MCF 10A (cell line): ENCODE results near the gene ATP1B3. TPM values are rescaled to one million over a fixed set of nuclear protein-coding genes. Genes with fewer than 3 reads are reported as not detected.
A peak's percentile ranks its signal among the peaks of the same experiment; 100 is the strongest.

Source experiments
- BruUV-seq: library from RNA; stranded (reverse); fragments of 400-500 nt; replicated peaks from 2 replicates; lab custom pipeline; 2021; lab: Mats Ljungman, UMichigan
- CTCF ChIA-PET: fragments of 300-600 bp; sonication (Branson Sonifier 250); formaldehyde crosslinking; extraction: SDS; loops from one replicate; lab custom pipeline; 2021; ENCODE audit warnings: antibody characterized with exemption, inconsistent platforms; lab: Yijun Ruan, JAX
- POLR2A ChIA-PET: fragments of 300-600, 350-650 bp; sonication (Branson Sonifier 250); formaldehyde crosslinking; extraction: SDS; loops from one replicate; lab custom pipeline; 2020; ENCODE audit warnings: antibody characterized with exemption, inconsistent platforms; lab: Yijun Ruan, JAX
- DNase-seq: peaks from one replicate; pipeline ENCODE4 v3.0.0-alpha.2; 2018; ENCODE audit not compliant: unreplicated experiment
- H3K27ac Mint-ChIP-seq: one replicate; pipeline ENCODE4 v1.8.0; 2022; ENCODE audit warnings: mild to moderate bottlenecking, low read depth, mixed read lengths; ENCODE audit not compliant: unreplicated experiment
- H3K27me3 Mint-ChIP-seq: one replicate; pipeline ENCODE4 v1.8.0; 2022; ENCODE audit warnings: mixed read lengths; ENCODE audit not compliant: insufficient read depth, unreplicated experiment
- H3K36me3 Mint-ChIP-seq: one replicate; pipeline ENCODE4 v1.8.0; 2022; ENCODE audit warnings: mild to moderate bottlenecking, moderate library complexity, mixed read lengths; ENCODE audit not compliant: insufficient read depth, unreplicated experiment
- H3K4me1 Mint-ChIP-seq: one replicate; pipeline ENCODE4 v1.8.0; 2022; ENCODE audit warnings: mixed read lengths; ENCODE audit not compliant: insufficient read depth, unreplicated experiment
- H3K4me3 Mint-ChIP-seq: one replicate; pipeline ENCODE4 v1.8.0; 2022; ENCODE audit warnings: mild to moderate bottlenecking, moderate library complexity, mixed read lengths; ENCODE audit not compliant: unreplicated experiment
- H3K9me3 Mint-ChIP-seq: one replicate; pipeline ENCODE4 v1.8.0; 2022; ENCODE audit warnings: mixed read lengths; ENCODE audit not compliant: unreplicated experiment
- intact Hi-C: fragments of 100-400 bp; cut with micrococcal nuclease; formaldehyde crosslinking; loops from 2 replicates; pipeline ENCODE4 v1.14.1; 2022
- total RNA-seq: library from RNA; stranded (reverse); gene quantifications from 2 replicates; pipeline ENCODE4 v1.2.3, GENCODE V29; 2022
- TF ChIP-seq, protein P1 (sequence below): fragments of 200-600 bp; IDR thresholded peaks from one replicate; pipeline ENCODE4 v1.8.0; 2022; ENCODE audit warnings: antibody characterized with exemption, mild to moderate bottlenecking; ENCODE audit not compliant: unreplicated experiment

The ATP1B3 gene
- total RNA-seq, 1 experiment from 2014 or later: 99.9 TPM

DNA sequence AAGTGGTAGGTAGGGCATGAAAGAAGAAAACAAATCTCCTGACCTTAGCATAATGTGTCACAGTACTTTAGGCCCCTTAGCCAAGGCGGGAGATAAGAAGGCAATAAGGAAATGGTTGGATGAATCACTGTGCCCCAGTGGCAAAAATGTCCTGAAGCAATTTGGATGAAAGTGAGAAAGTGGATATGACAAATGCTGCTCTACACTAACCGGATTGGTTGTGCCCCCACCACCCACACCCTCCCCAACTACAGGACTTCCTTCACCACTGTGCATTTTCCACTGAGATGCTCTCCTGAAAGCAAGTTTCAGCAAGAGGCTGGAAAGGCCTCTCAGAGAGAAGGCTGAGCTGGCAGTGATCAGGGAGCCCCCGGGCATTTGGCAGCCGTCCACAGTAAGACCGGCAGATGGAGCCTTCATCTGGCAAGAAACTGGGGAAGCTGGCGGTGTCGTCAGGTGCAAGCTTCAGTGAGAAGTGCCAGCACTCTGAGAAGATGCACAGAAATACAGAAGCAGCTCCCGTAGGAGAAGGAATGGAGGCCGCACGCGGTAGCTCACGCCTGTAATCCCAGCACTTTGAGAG lies 63.8 kb downstream of the ATP1B3 start:
- intact Hi-C loops: no loop called here
- peak; percentile 97 for DNase-seq
- Mint-ChIP-seq H3K27ac (peak overlapping the region; percentile 47), H3K9me3 (no peaks in the 10 kb centered on the region), H3K4me1 (peaks cover 24% of the 10 kb centered on the region), H3K36me3 (no peaks in the 10 kb centered on the region), H3K27me3 (no peaks in the 10 kb centered on the region), H3K4me3 (peak overlapping the region; percentile 44)
- POLR2A ChIA-PET: interaction anchor here (0.6 to 1.5 kb wide), 17 partner anchors 8 to 574 kb away, joined by 3 to 8 read pairs (median 4); no protein-coding TSS in a partner anchor
- TF ChIP-seq, protein P1, sequence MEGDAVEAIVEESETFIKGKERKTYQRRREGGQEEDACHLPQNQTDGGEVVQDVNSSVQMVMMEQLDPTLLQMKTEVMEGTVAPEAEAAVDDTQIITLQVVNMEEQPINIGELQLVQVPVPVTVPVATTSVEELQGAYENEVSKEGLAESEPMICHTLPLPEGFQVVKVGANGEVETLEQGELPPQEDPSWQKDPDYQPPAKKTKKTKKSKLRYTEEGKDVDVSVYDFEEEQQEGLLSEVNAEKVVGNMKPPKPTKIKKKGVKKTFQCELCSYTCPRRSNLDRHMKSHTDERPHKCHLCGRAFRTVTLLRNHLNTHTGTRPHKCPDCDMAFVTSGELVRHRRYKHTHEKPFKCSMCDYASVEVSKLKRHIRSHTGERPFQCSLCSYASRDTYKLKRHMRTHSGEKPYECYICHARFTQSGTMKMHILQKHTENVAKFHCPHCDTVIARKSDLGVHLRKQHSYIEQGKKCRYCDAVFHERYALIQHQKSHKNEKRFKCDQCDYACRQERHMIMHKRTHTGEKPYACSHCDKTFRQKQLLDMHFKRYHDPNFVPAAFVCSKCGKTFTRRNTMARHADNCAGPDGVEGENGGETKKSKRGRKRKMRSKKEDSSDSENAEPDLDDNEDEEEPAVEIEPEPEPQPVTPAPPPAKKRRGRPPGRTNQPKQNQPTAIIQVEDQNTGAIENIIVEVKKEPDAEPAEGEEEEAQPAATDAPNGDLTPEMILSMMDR: no peak
- no TSS peak for BruUV-seq
- CTCF ChIA-PET: interaction anchor here (0.6 to 1.2 kb wide), 6 partner anchors 12 to 443 kb away, joined by 3 to 4 read pairs (median 3); no protein-coding TSS in a partner anchor

DNA sequence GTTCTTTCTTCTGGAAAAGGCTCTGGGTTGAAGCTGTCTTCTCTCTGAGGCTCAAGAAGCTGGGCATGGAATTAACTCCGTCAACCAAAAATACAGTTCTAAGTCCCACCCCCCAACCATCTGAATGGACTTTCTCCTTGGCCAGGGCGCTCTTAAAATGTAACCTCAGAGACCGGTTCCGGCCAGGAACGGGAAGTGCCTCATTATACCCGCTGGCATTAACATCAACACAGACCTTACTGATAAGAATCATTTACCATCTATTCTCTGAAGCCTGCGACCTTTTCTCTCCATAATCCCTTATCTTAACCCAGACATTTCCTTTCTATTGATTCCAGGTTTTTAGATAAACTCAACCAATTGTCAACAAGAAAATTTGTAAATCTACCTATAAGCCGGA lies 64.7 kb downstream of the ATP1B3 start:
- intact Hi-C loops: no loop called here

DNA sequence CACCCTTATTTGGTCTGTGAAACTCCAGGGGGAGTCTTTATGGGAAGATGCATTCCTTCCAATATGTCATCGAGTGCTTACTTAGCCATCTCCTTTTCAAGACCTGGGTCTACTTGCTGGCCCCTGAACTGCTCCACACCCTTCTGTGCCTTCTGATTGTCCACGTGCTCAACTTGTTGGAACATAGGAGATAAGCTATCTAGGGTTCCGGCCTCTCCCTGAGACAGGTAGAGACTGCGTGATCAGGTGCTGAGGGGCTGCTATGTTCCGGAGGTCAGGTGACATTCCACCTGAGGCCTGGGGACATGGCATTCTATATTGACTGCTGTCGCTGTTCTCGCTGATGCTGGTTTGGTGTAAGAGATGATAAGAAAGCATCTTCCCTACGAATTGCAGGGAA lies 65.6 kb downstream of the ATP1B3 start:
- BruUV-seq: no TSS peak
- ChIA-PET POLR2A (no interaction called here), CTCF (interaction anchor here (0.6 kb wide), 1 partner anchor 16 kb away, joined by 3 read pairs; no protein-coding TSS in a partner anchor)

More for the DNA sequence above, 64.7 kb downstream of the ATP1B3 start:
- CTCF ChIA-PET: interaction anchor here (0.6 to 1.2 kb wide), 6 partner anchors 10 to 443 kb away, joined by 3 to 4 read pairs (median 4); no protein-coding TSS in a partner anchor
- H3K9me3 Mint-ChIP-seq: no peaks in the 10 kb centered on the region
- H3K4me1 Mint-ChIP-seq: peaks cover 24% of the 10 kb centered on the region
- H3K4me3 Mint-ChIP-seq: peak overlapping the region; percentile 3
- POLR2A ChIA-PET: interaction anchor here (0.6 to 1.5 kb wide), 17 partner anchors 9 to 575 kb away, joined by 3 to 8 read pairs (median 4); no protein-coding TSS in a partner anchor
- TF ChIP-seq, protein P1: no peak
- DNase-seq: no peak
- BruUV-seq: no TSS peak
- H3K27ac Mint-ChIP-seq: no peak overlapping the region
- no peaks in the 10 kb centered on the region for H3K27me3 Mint-ChIP-seq
- H3K36me3 Mint-ChIP-seq: no peaks in the 10 kb centered on the region

More for the DNA sequence above, 65.6 kb downstream of the ATP1B3 start:
- Mint-ChIP-seq H3K4me3 (no peak overlapping the region), H3K4me1 (peaks cover 24% of the 10 kb centered on the region), H3K9me3 (no peaks in the 10 kb centered on the region), H3K27ac (no peak overlapping the region), H3K36me3 (peaks cover 1% of the 10 kb centered on the region), H3K27me3 (no peaks in the 10 kb centered on the region)
- TF ChIP-seq, protein P1: no peak
- no peak for DNase-seq
- intact Hi-C loops: no loop called here
